Measurements from ENCODE around the gene CCNY.

Gene CCNY

GRCh38 chr10:35322636-35323035 is 13.7 kb upstream of the CCNY start:
- DNase-seq (ENCODE audit: low read depth), result no peak
- H3K4me3 ChIP-seq (ENCODE audit: control insufficient read depth, low read depth, low read length), result no peak overlapping the region
- no peak for TF ChIP-seq CTCF (conservative IDR thresholded peaks at IDR 0.05; ENCODE audit: control insufficient read depth, insufficient read depth, low read depth, low read length)

GRCh38 chr10:35324196-35324595 is 12.1 kb upstream of the CCNY start:
- TF ChIP-seq CTCF (conservative IDR thresholded peaks at IDR 0.05; ENCODE audit: control insufficient read depth, insufficient read depth, low read depth, low read length), result no peak
- no peak overlapping the region for H3K4me3 ChIP-seq (ENCODE audit: control insufficient read depth, low read depth, low read length)
- DNase-seq (ENCODE audit: low read depth), result no peak

- DNase-seq (ENCODE audit: low read depth), result no peak
- no peak for TF ChIP-seq CTCF (conservative IDR thresholded peaks at IDR 0.05; ENCODE audit: control insufficient read depth, insufficient read depth, low read depth, low read length)
- H3K4me3 ChIP-seq (ENCODE audit: control insufficient read depth, low read depth, low read length), result no peak overlapping the region
Observed at GRCh38 chr10:35326466-35327235, 9.7 kb upstream of the CCNY start.

- DNase-seq (ENCODE audit: low read depth), result no peak
- no peak for TF ChIP-seq CTCF (conservative IDR thresholded peaks at IDR 0.05; ENCODE audit: control insufficient read depth, insufficient read depth, low read depth, low read length)
- H3K4me3 ChIP-seq (ENCODE audit: control insufficient read depth, low read depth, low read length), result no peak overlapping the region
Observed at GRCh38 chr10:35327790-35328403, 8.4 kb upstream of the CCNY start.

GRCh38 chr10:35328404-35329037 is 7.8 kb upstream of the CCNY start:
- peak; percentile 77 for DNase-seq (ENCODE audit: low read depth)
- H3K4me3 ChIP-seq (ENCODE audit: control insufficient read depth, low read depth, low read length), result no peak overlapping the region
- TF ChIP-seq CTCF (conservative IDR thresholded peaks at IDR 0.05; ENCODE audit: control insufficient read depth, insufficient read depth, low read depth, low read length), result no peak

GRCh38 chr10:35329520-35329919 is 6.8 kb upstream of the CCNY start:
- DNase-seq (ENCODE audit: low read depth), result no peak
- no peak for TF ChIP-seq CTCF (conservative IDR thresholded peaks at IDR 0.05; ENCODE audit: control insufficient read depth, insufficient read depth, low read depth, low read length)
- H3K4me3 ChIP-seq (ENCODE audit: control insufficient read depth, low read depth, low read length), result no peak overlapping the region
